Left ventricle myocardium inferior (tissue), 1 donor: ENCODE results near the gene USPL1. TPM values are rescaled to one million over a fixed set of nuclear protein-coding genes. Genes with fewer than 3 reads are reported as not detected.

Experiments
- DNase-seq: peaks from one replicate; pipeline ENCODE4 v3.0.0-alpha.2; 2020
- H3K27ac ChIP-seq: fragments of 200-600 bp; replicated peaks from 2 replicates; pipeline ENCODE4 v1.8.0; 2021
- H3K27me3 ChIP-seq: fragments of 200-600 bp; 2 replicates; pipeline ENCODE4 v1.8.0; 2021; ENCODE audit warnings: low read depth
- H3K36me3 ChIP-seq: fragments of 200-600 bp; 2 replicates; pipeline ENCODE4 v1.8.0; 2021
- H3K4me1 ChIP-seq: fragments of 200-600 bp; 2 replicates; pipeline ENCODE4 v1.8.0; 2021
- H3K4me3 ChIP-seq: fragments of 200-600 bp; 2 replicates; pipeline ENCODE4 v1.8.0; 2021; ENCODE audit warnings: mild to moderate bottlenecking, moderate library complexity
- H3K9me3 ChIP-seq: fragments of 200-600 bp; replicated peaks from 2 replicates; pipeline ENCODE4 v1.8.0; 2021
- CTCF ChIP-seq: fragments of 200-600 bp; IDR thresholded peaks from 2 replicates; pipeline ENCODE4 v1.8.0; 2021; ENCODE audit warnings: antibody characterized with exemption, mild to moderate bottlenecking, borderline replicate concordance
- intact Hi-C: fragments of 100-400 bp; cut with micrococcal nuclease; formaldehyde crosslinking; loops from one replicate; pipeline ENCODE4 v1.11.0; 2022
- total RNA-seq: library from RNA; stranded (reverse); fragmentation: NEBNext Ultra II Directional; extraction: Animal tissue kit (Norgen Biotek cat#: 25700); gene quantifications from one replicate; pipeline ENCODE4 v1.2.1, GENCODE V29; 2021
- donor health status: DM: no; HTN: yes; CAD: no; lungs with severe emphysema.

Gene USPL1
- total RNA-seq, 1 donor from 2014 or later, result 9.1 TPM

DNA sequence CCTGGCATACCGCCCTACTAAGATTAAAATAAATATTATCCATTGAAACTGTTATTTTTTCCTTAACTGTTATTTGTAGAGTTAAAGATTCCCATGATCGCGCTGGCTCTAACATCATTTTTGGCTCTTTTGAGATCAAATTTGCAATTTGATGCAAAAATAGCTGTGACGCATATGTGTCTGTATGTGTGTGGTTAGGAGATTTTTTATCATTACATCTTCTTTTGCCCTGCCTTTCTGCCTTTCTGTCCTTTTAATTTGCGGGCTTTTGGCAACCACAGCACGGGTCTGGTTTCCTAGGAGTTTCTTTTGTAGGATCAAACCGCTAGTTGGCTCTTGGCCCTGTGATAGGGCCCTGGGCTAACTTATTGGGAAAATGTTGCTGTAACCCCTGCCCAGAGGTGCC, 80.3 kb downstream of the USPL1 start:
- no peak overlapping the region for H3K4me3 ChIP-seq
- H3K27ac ChIP-seq, result no peak overlapping the region

GRCh38 chr13:30698488-30699005, 80.8 kb downstream of the USPL1 start:
- no peak for TF ChIP-seq CTCF
- DNase-seq, result no peak
- Histone ChIP-seq H3K27me3 (peaks cover 10% of the 10 kb centered on the region), H3K9me3 (no peaks in the 10 kb centered on the region), H3K36me3 (no peaks in the 10 kb centered on the region), H3K27ac (no peak overlapping the region), H3K4me3 (no peak overlapping the region), H3K4me1 (peaks cover 20% of the 10 kb centered on the region)
- intact Hi-C loops, result no loop called here

More for the DNA sequence above, 80.3 kb downstream of the USPL1 start:
- TF ChIP-seq CTCF, result no peak
- intact Hi-C loops, result no loop called here
- H3K36me3 ChIP-seq, result no peaks in the 10 kb centered on the region
- no peak for DNase-seq
- H3K27me3 ChIP-seq, result peaks cover 10% of the 10 kb centered on the region
- no peaks in the 10 kb centered on the region for H3K9me3 ChIP-seq
- peaks cover 20% of the 10 kb centered on the region for H3K4me1 ChIP-seq

DNA sequence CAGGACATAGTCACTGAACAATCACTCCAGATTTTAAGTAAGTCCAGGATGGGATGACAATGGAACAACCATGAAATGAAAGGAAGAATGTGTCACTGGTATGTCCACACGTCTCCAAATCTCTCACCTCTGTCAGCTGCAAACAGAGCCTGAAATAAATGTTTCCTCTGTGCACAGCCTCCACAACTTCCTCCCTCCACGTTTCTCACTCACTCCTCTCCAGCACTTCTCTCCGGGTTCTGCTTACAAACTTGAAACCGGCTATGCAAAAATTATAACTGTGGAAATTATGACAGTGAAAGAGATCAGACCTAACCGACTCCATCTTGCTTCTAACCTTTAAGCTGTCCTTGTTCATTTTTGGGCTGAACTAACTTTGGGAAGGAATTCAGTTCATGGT, 82.6 kb downstream of the USPL1 start:
- H3K9me3 ChIP-seq, result no peaks in the 10 kb centered on the region
- H3K27me3 ChIP-seq, result peaks cover 10% of the 10 kb centered on the region
- H3K4me3 ChIP-seq, result no peak overlapping the region
- no peak for DNase-seq
- no peak for TF ChIP-seq CTCF
- intact Hi-C loops, result no loop called here
- H3K36me3 ChIP-seq, result no peaks in the 10 kb centered on the region
- no peak overlapping the region for H3K27ac ChIP-seq
- H3K4me1 ChIP-seq, result peaks cover 20% of the 10 kb centered on the region

DNA sequence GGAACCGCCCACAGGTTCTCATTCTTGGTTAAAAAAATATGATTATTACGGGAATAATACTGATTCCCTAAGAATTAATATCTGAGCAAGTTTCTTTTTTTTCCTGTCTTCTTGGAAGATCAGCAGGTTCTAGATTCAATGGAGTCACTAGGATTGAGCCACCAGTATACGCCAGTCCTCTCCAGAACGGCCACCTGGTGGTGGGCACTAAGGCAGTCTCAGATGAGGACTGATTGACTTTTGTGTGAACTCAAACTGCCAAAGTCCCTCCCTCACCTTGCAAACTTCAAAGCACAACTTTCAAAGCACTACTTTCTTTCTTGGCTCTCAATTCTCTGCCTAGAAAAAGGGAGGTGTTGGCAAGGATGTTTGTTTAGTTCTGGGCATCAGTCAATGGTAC, 84.3 kb downstream of the USPL1 start:
- Histone ChIP-seq H3K27ac (no peak overlapping the region), H3K4me3 (no peak overlapping the region), H3K4me1 (peaks cover 15% of the 10 kb centered on the region), H3K27me3 (peaks cover 5% of the 10 kb centered on the region), H3K36me3 (no peaks in the 10 kb centered on the region), H3K9me3 (no peaks in the 10 kb centered on the region)
- DNase-seq, result no peak
- intact Hi-C loops, result no loop called here
- TF ChIP-seq CTCF, result no peak

DNA sequence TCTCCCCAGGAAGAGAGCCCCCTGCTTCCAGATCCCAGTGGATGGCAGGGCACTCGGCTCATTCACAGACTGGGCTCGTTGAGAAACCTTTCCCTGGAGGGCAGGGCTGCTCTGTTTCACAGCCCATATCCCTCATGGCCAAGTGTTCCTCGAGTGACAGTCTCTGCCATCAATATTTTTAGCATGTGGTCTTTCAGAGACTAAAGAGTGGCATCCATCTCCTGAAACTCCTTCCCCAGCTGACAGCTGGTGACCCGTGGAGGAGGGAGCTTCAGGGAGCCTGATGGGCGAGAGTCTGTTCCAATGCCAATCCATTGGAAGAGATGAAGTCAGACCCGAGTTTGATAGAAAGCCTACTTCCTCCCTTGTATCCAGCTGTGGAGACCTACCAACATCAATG, 86.9 kb downstream of the USPL1 start:
- Histone ChIP-seq H3K36me3 (no peaks in the 10 kb centered on the region), H3K27ac (no peak overlapping the region), H3K4me3 (no peak overlapping the region), H3K4me1 (no peaks in the 10 kb centered on the region), H3K27me3 (no peaks in the 10 kb centered on the region), H3K9me3 (no peaks in the 10 kb centered on the region)
- no peak for TF ChIP-seq CTCF
- intact Hi-C loops, result no loop called here
- DNase-seq, result no peak

GRCh38 chr13:30705680-30706079, 88.0 kb downstream of the USPL1 start:
- intact Hi-C loops, result no loop called here
- H3K27me3 ChIP-seq, result no peaks in the 10 kb centered on the region
- H3K4me3 ChIP-seq, result no peak overlapping the region
- DNase-seq, result no peak
- H3K36me3 ChIP-seq, result no peaks in the 10 kb centered on the region
- no peaks in the 10 kb centered on the region for H3K9me3 ChIP-seq
- no peaks in the 10 kb centered on the region for H3K4me1 ChIP-seq
- TF ChIP-seq CTCF, result no peak
- no peak overlapping the region for H3K27ac ChIP-seq
